Measurements from ENCODE around the gene HIVEP3. TPM values are rescaled to one million over a fixed set of nuclear protein-coding genes. Genes with fewer than 3 reads are reported as not detected.

The HIVEP3 gene
- total RNA-seq, 1 experiment from 2014 or later = 0.55 TPM

GRCh38 chr1:41842993-41843755 is 75.5 kb downstream of the HIVEP3 start:
- Mint-ChIP-seq H3K4me1 (peaks cover 26% of the 10 kb centered on the region), H3K9me3 (no peaks in the 10 kb centered on the region), H3K4me3 (no peak overlapping the region), H3K36me3 (no peaks in the 10 kb centered on the region), H3K27me3 (ENCODE audit: low read depth) (no peaks in the 10 kb centered on the region; the same call in 1 of the 2 replicates), H3K27ac (no peak overlapping the region)
- ATAC-seq = no peak
- ChIA-PET CTCF (interaction anchor here (0.8 kb wide), 1 partner anchor 330 kb away, joined by 3 read pairs; no protein-coding TSS in a partner anchor), POLR2A (no interaction called here)
- TF ChIP-seq SMAD3 (CRISPR knock-in tag; IDR thresholded peaks at IDR 0.05; ENCODE audit: borderline replicate concordance) (no peak), NFYB (CRISPR knock-in tag; conservative IDR thresholded peaks at IDR 0.05; ENCODE audit: low read depth) (no peak), IRF2 (CRISPR knock-in tag; IDR thresholded peaks at IDR 0.05; ENCODE audit: borderline replicate concordance, low read depth) (no peak), KAT7 (CRISPR knock-in tag; IDR thresholded peaks at IDR 0.05; ENCODE audit: borderline replicate concordance) (no peak), CREB1 (CRISPR knock-in tag; IDR thresholded peaks at IDR 0.05) (no peak), GRHL2 (CRISPR knock-in tag; IDR thresholded peaks at IDR 0.05; ENCODE audit: insufficient replicate concordance, severe bottlenecking) (no peak), PREB (CRISPR knock-in tag; IDR thresholded peaks at IDR 0.05; ENCODE audit: borderline replicate concordance) (no peak), EMX1 (CRISPR knock-in tag; IDR thresholded peaks at IDR 0.05) (no peak), ZNF396 (CRISPR knock-in tag; IDR thresholded peaks at IDR 0.05; ENCODE audit: borderline replicate concordance) (no peak), E2F1 (CRISPR knock-in tag; IDR thresholded peaks at IDR 0.05) (no peak)
- TF ChIP-seq, protein P1, sequence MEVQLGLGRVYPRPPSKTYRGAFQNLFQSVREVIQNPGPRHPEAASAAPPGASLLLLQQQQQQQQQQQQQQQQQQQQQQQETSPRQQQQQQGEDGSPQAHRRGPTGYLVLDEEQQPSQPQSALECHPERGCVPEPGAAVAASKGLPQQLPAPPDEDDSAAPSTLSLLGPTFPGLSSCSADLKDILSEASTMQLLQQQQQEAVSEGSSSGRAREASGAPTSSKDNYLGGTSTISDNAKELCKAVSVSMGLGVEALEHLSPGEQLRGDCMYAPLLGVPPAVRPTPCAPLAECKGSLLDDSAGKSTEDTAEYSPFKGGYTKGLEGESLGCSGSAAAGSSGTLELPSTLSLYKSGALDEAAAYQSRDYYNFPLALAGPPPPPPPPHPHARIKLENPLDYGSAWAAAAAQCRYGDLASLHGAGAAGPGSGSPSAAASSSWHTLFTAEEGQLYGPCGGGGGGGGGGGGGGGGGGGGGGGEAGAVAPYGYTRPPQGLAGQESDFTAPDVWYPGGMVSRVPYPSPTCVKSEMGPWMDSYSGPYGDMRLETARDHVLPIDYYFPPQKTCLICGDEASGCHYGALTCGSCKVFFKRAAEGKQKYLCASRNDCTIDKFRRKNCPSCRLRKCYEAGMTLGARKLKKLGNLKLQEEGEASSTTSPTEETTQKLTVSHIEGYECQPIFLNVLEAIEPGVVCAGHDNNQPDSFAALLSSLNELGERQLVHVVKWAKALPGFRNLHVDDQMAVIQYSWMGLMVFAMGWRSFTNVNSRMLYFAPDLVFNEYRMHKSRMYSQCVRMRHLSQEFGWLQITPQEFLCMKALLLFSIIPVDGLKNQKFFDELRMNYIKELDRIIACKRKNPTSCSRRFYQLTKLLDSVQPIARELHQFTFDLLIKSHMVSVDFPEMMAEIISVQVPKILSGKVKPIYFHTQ (CRISPR knock-in tag; IDR thresholded peaks at IDR 0.05) = no peak
- TF ChIP-seq, protein P2, sequence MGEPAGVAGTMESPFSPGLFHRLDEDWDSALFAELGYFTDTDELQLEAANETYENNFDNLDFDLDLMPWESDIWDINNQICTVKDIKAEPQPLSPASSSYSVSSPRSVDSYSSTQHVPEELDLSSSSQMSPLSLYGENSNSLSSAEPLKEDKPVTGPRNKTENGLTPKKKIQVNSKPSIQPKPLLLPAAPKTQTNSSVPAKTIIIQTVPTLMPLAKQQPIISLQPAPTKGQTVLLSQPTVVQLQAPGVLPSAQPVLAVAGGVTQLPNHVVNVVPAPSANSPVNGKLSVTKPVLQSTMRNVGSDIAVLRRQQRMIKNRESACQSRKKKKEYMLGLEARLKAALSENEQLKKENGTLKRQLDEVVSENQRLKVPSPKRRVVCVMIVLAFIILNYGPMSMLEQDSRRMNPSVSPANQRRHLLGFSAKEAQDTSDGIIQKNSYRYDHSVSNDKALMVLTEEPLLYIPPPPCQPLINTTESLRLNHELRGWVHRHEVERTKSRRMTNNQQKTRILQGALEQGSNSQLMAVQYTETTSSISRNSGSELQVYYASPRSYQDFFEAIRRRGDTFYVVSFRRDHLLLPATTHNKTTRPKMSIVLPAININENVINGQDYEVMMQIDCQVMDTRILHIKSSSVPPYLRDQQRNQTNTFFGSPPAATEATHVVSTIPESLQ (CRISPR knock-in tag; IDR thresholded peaks at IDR 0.05) = no peak
- TF ChIP-seq, protein P3, sequence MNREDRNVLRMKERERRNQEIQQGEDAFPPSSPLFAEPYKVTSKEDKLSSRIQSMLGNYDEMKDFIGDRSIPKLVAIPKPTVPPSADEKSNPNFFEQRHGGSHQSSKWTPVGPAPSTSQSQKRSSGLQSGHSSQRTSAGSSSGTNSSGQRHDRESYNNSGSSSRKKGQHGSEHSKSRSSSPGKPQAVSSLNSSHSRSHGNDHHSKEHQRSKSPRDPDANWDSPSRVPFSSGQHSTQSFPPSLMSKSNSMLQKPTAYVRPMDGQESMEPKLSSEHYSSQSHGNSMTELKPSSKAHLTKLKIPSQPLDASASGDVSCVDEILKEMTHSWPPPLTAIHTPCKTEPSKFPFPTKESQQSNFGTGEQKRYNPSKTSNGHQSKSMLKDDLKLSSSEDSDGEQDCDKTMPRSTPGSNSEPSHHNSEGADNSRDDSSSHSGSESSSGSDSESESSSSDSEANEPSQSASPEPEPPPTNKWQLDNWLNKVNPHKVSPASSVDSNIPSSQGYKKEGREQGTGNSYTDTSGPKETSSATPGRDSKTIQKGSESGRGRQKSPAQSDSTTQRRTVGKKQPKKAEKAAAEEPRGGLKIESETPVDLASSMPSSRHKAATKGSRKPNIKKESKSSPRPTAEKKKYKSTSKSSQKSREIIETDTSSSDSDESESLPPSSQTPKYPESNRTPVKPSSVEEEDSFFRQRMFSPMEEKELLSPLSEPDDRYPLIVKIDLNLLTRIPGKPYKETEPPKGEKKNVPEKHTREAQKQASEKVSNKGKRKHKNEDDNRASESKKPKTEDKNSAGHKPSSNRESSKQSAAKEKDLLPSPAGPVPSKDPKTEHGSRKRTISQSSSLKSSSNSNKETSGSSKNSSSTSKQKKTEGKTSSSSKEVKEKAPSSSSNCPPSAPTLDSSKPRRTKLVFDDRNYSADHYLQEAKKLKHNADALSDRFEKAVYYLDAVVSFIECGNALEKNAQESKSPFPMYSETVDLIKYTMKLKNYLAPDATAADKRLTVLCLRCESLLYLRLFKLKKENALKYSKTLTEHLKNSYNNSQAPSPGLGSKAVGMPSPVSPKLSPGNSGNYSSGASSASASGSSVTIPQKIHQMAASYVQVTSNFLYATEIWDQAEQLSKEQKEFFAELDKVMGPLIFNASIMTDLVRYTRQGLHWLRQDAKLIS (CRISPR knock-in tag; IDR thresholded peaks at IDR 0.05; ENCODE audit: borderline replicate concordance) = no peak
- DNase-seq (ENCODE audit: low spot score) = no peak

Data from WTC11 (cell line).